Measurements from ENCODE around the gene CENPW. TPM values are rescaled to one million over a fixed set of nuclear protein-coding genes. Genes with fewer than 3 reads are reported as not detected.

The CENPW gene
- polyA plus RNA-seq, 1 donor (not counting 4 experiments of a cell fraction or from before 2014, with no cell fraction given), result 20.9 TPM

DNA sequence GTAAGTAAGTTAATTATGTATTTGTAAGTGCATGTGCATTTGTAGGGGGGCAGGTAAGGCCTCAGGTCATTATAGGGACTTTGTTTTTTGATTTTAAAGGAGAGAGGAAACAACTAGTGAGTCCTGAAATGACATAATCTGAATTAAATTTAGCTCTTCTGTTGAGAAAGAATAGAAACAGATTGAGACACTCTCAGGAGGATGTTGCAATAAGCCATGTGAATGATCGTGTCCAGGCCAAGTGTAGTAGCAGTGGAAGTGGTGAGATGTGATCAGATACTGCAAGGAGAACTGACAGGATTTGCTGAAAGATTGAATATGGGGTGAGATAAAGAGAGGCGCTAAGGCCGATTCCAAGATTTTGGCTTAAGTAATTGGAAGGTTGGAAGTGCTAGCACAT is 2.6 kb upstream of the CENPW start:
- H2AFZ ChIP-seq (ENCODE audit: control insufficient read depth, low read length), result no peak overlapping the region
- dilution Hi-C loops (cut with MboI; ENCODE audit: extremely low pct_ligation_motif_present, low sequenced_read_pairs), result no loop called here

DNA sequence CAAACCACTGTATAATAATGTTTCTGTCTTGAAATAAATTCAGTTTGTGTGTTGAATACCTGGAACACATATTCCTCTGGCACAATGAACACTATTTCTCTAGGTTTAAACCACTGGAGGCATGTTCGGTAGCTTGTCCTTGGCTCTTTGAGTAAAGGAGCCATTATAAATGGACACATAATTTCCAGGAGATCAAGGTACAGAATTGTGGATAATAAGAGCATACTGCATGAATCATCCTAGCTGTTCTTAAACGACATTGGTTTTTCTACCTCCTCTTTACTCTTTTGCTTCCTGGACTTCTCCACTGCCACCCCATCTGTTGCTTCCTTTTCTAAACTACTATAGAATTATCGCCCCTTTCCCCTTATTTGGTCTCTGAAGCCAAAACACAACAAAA is 1.2 kb downstream of the CENPW start:
- TF ChIP-seq EZH2 (IDR thresholded peaks at IDR 0.05; ENCODE audit: low read length), result no peak
- TF ChIP-seq, protein P1, sequence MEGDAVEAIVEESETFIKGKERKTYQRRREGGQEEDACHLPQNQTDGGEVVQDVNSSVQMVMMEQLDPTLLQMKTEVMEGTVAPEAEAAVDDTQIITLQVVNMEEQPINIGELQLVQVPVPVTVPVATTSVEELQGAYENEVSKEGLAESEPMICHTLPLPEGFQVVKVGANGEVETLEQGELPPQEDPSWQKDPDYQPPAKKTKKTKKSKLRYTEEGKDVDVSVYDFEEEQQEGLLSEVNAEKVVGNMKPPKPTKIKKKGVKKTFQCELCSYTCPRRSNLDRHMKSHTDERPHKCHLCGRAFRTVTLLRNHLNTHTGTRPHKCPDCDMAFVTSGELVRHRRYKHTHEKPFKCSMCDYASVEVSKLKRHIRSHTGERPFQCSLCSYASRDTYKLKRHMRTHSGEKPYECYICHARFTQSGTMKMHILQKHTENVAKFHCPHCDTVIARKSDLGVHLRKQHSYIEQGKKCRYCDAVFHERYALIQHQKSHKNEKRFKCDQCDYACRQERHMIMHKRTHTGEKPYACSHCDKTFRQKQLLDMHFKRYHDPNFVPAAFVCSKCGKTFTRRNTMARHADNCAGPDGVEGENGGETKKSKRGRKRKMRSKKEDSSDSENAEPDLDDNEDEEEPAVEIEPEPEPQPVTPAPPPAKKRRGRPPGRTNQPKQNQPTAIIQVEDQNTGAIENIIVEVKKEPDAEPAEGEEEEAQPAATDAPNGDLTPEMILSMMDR (optimal IDR thresholded peaks at IDR 0.05 in 1 of 3, IDR thresholded peaks at IDR 0.05 in 1 of 3, conservative IDR thresholded peaks at IDR 0.05 in 1 of 3; ENCODE audit: extremely low read depth in 1 of 3, insufficient read depth in 2 of 3, low read length in 3 of 3), result no peak
- Histone ChIP-seq H3K9me1 (ENCODE audit: control insufficient read depth, extremely low read depth, insufficient read depth, low read length) (no peaks in the 10 kb centered on the region), H3K27me3 (ENCODE audit: control insufficient read depth, extremely low read depth, insufficient read depth, low read length) (no peaks in the 10 kb centered on the region), H3K9ac (ENCODE audit: control insufficient read depth, extremely low read depth, insufficient read depth, low read length) (peak overlapping the region; percentile 85), H3K27ac (ENCODE audit: control insufficient read depth, insufficient read depth, low read length) (peak overlapping the region; percentile 81), H3K4me1 (ENCODE audit: control insufficient read depth, extremely low read depth, insufficient read depth, low read length) (peaks cover 10% of the 10 kb centered on the region), H3K4me3 (ENCODE audit: control insufficient read depth in 2 of 3, extremely low read depth in 1 of 3, insufficient read depth in 2 of 3, low read depth in 1 of 3, low read length in 3 of 3) (peak overlapping the region; percentile 51 to 96 (median 91)), H2AFZ (ENCODE audit: control insufficient read depth, low read length) (peak overlapping the region; percentile 100), H3K79me2 (ENCODE audit: control insufficient read depth, insufficient read depth, low read length) (peaks cover 36% of the 10 kb centered on the region), H4K20me1 (ENCODE audit: control insufficient read depth, extremely low read depth, insufficient read depth, low read length) (no peaks in the 10 kb centered on the region), H3K9me3 (ENCODE audit: control insufficient read depth, low read depth, low read length) (no peaks in the 10 kb centered on the region), H3K4me2 (ENCODE audit: control insufficient read depth, extremely low read depth, insufficient read depth, low read depth, low read length) (peak overlapping the region; percentile 93), H3K36me3 (ENCODE audit: control insufficient read depth in 2 of 2, extremely low read depth in 1 of 2, insufficient read depth in 2 of 2, low read length in 2 of 2) (no peaks in the 10 kb centered on the region)
- FAIRE-seq (no peak), DNase-seq (ENCODE audit: low read depth, low spot score) (no peak)
- dilution Hi-C loops (cut with MboI; ENCODE audit: extremely low pct_ligation_motif_present, low sequenced_read_pairs), result no loop called here

More for the DNA sequence above, 2.6 kb upstream of the CENPW start:
- H4K20me1 ChIP-seq (ENCODE audit: control insufficient read depth, extremely low read depth, insufficient read depth, low read length), result no peaks in the 10 kb centered on the region
- no peak overlapping the region for H3K4me3 ChIP-seq (ENCODE audit: control insufficient read depth in 2 of 3, extremely low read depth in 1 of 3, insufficient read depth in 2 of 3, low read depth in 1 of 3, low read length in 3 of 3)
- H3K9ac ChIP-seq (ENCODE audit: control insufficient read depth, extremely low read depth, insufficient read depth, low read length), result no peak overlapping the region
- H3K36me3 ChIP-seq (ENCODE audit: control insufficient read depth in 2 of 2, extremely low read depth in 1 of 2, insufficient read depth in 2 of 2, low read length in 2 of 2), result no peaks in the 10 kb centered on the region
- H3K79me2 ChIP-seq (ENCODE audit: control insufficient read depth, insufficient read depth, low read length), result peaks cover 17% of the 10 kb centered on the region
- DNase-seq (ENCODE audit: low read depth, low spot score) (no peak), FAIRE-seq (no peak)
- H3K4me2 ChIP-seq (ENCODE audit: control insufficient read depth, extremely low read depth, insufficient read depth, low read depth, low read length), result no peak overlapping the region
- peaks cover 10% of the 10 kb centered on the region for H3K4me1 ChIP-seq (ENCODE audit: control insufficient read depth, extremely low read depth, insufficient read depth, low read length)
- H3K9me1 ChIP-seq (ENCODE audit: control insufficient read depth, extremely low read depth, insufficient read depth, low read length), result no peaks in the 10 kb centered on the region
- no peaks in the 10 kb centered on the region for H3K9me3 ChIP-seq (ENCODE audit: control insufficient read depth, low read depth, low read length)
- H3K27ac ChIP-seq (ENCODE audit: control insufficient read depth, insufficient read depth, low read length), result no peak overlapping the region
- H3K27me3 ChIP-seq (ENCODE audit: control insufficient read depth, extremely low read depth, insufficient read depth, low read length), result no peaks in the 10 kb centered on the region
- TF ChIP-seq EZH2 (IDR thresholded peaks at IDR 0.05; ENCODE audit: low read length), result no peak
- TF ChIP-seq, protein P1 (optimal IDR thresholded peaks at IDR 0.05 in 1 of 3, IDR thresholded peaks at IDR 0.05 in 1 of 3, conservative IDR thresholded peaks at IDR 0.05 in 1 of 3; ENCODE audit: extremely low read depth in 1 of 3, insufficient read depth in 2 of 3, low read length in 3 of 3), result no peak

Measured in keratinocyte (primary cell).